Natural killer cell treated with Interleukin-12 subunit alpha and Interleukin-12 subunit beta and Interleukin-15 and Interleukin-18, amount 100 ng/mL, for 72 hours (primary cell): ENCODE data around the gene RTRAF. TPM values are rescaled to one million over a fixed set of nuclear protein-coding genes. Genes with fewer than 3 reads are reported as not detected.

Experiments
- ATAC-seq, 2 donors: fragments of 150-1000 bp; cut with Tn5 transposase in 1 of 2; sonication (Bioruptor Pico), chemical (Tn5 transposase) in 1 of 2; 2 replicates each; pipeline ENCODE4 v1.10.0; 2021
- DNase-seq: peaks from one replicate; pipeline ENCODE4 v3.0.0; 2022; ENCODE audit warnings: low spot score
- H3K27ac Mint-ChIP-seq, 2 donors: 1 replicate in 1 of 2; 2 replicates in 1 of 2; pipeline ENCODE4 v1.8.0; 2022; ENCODE audit warnings: mixed read lengths in 2 of 2, mild to moderate bottlenecking in 1 of 2, moderate library complexity in 1 of 2
- H3K27me3 Mint-ChIP-seq, 2 donors: 1 replicate in 1 of 2; 2 replicates in 1 of 2; pipeline ENCODE4 v1.8.0; 2022; ENCODE audit warnings: mixed read lengths in 2 of 2
- H3K36me3 Mint-ChIP-seq: one replicate; pipeline ENCODE4 v1.8.0; 2022; ENCODE audit warnings: mixed read lengths
- H3K4me1 Mint-ChIP-seq, 2 donors: 1 replicate in 1 of 2; 2 replicates in 1 of 2; pipeline ENCODE4 v1.8.0; 2022; ENCODE audit warnings: low read depth in 2 of 2, mixed read lengths in 2 of 2, mild to moderate bottlenecking in 1 of 2
- H3K4me3 Mint-ChIP-seq: one replicate; pipeline ENCODE4 v1.8.0; 2022; ENCODE audit warnings: mixed read lengths
- H3K9me3 Mint-ChIP-seq: 2 replicates; pipeline ENCODE4 v1.8.0; 2022; ENCODE audit warnings: mixed read lengths
- total RNA-seq, 2 donors: library from RNA; stranded (reverse); gene quantifications; one replicate each; pipeline ENCODE4 v1.2.3, GENCODE V29; 2022

RTRAF gene
- total RNA-seq, 2 donors from 2014 or later: 146 to 160 TPM

- Mint-ChIP-seq H3K27me3 (peaks cover 10 to 13% of the 10 kb centered on the region in 2 donors), H3K4me3 (no peak overlapping the region), H3K4me1 (peaks cover 13 to 24% of the 10 kb centered on the region in 2 donors), H3K27ac (no peak overlapping the region), H3K9me3 (no peaks in the 10 kb centered on the region), H3K36me3 (no peaks in the 10 kb centered on the region)
- ATAC-seq (no peak), DNase-seq (no peak)
Measured at GRCh38 chr14:52018252-52018651, 28.9 kb downstream of the RTRAF start.

- ATAC-seq (no peak), DNase-seq (no peak)
- Mint-ChIP-seq H3K4me1 (peaks cover 13 to 24% of the 10 kb centered on the region in 2 donors), H3K27me3 (peaks cover 10 to 13% of the 10 kb centered on the region in 2 donors), H3K4me3 (no peak overlapping the region), H3K9me3 (no peaks in the 10 kb centered on the region), H3K27ac (no peak overlapping the region), H3K36me3 (no peaks in the 10 kb centered on the region)
Measured at GRCh38 chr14:52018970-52019369, 29.6 kb downstream of the RTRAF start.

GRCh38 chr14:52020161-52020714 lies 30.9 kb downstream of the RTRAF start:
- Mint-ChIP-seq H3K27me3 (peaks cover 10 to 13% of the 10 kb centered on the region in 2 donors), H3K36me3 (no peaks in the 10 kb centered on the region), H3K9me3 (no peaks in the 10 kb centered on the region), H3K4me1 (peaks cover 13 to 24% of the 10 kb centered on the region in 2 donors), H3K27ac (no peak overlapping the region), H3K4me3 (no peak overlapping the region)
- ATAC-seq: no peak
- DNase-seq: no peak

GRCh38 chr14:52020866-52021717 lies 31.7 kb downstream of the RTRAF start:
- peaks cover 13 to 24% of the 10 kb centered on the region in 2 donors for H3K4me1 Mint-ChIP-seq
- peaks cover 10 to 13% of the 10 kb centered on the region in 2 donors for H3K27me3 Mint-ChIP-seq
- H3K4me3 Mint-ChIP-seq: no peak overlapping the region
- H3K27ac Mint-ChIP-seq: no peak overlapping the region
- H3K9me3 Mint-ChIP-seq: no peaks in the 10 kb centered on the region
- no peaks in the 10 kb centered on the region for H3K36me3 Mint-ChIP-seq
- DNase-seq (no peak), ATAC-seq (peak in 1 of 2 donors; percentile 41)

GRCh38 chr14:52021957-52022600 lies 32.7 kb downstream of the RTRAF start:
- DNase-seq: no peak
- Mint-ChIP-seq H3K4me1 (peaks cover 10 to 24% of the 10 kb centered on the region in 2 donors), H3K4me3 (peak overlapping the region; percentile 6), H3K9me3 (no peaks in the 10 kb centered on the region), H3K27ac (no peak overlapping the region), H3K36me3 (no peaks in the 10 kb centered on the region), H3K27me3 (peaks cover 4 to 5% of the 10 kb centered on the region in 2 donors)
- peak; percentile 61 to 75 for ATAC-seq

GRCh38 chr14:52023518-52023917 lies 34.2 kb downstream of the RTRAF start:
- ATAC-seq (no peak), DNase-seq (no peak)
- H3K4me3 Mint-ChIP-seq: no peak overlapping the region
- no peaks in the 10 kb centered on the region for H3K36me3 Mint-ChIP-seq
- no peak overlapping the region for H3K27ac Mint-ChIP-seq
- H3K27me3 Mint-ChIP-seq: peaks cover 0 to 3% of the 10 kb centered on the region in 2 donors
- no peaks in the 10 kb centered on the region for H3K9me3 Mint-ChIP-seq
- H3K4me1 Mint-ChIP-seq: peaks cover 10 to 24% of the 10 kb centered on the region in 2 donors

- Mint-ChIP-seq H3K36me3 (no peaks in the 10 kb centered on the region), H3K27me3 (peaks cover 0 to 4% of the 10 kb centered on the region in 2 donors), H3K4me3 (no peak overlapping the region), H3K27ac (no peak overlapping the region), H3K9me3 (no peaks in the 10 kb centered on the region), H3K4me1 (peaks cover 7 to 24% of the 10 kb centered on the region in 2 donors)
- DNase-seq (no peak), ATAC-seq (no peak)
Measured at GRCh38 chr14:52025310-52025709, 36.0 kb downstream of the RTRAF start.

- DNase-seq: no peak
- no peaks in the 10 kb centered on the region for H3K9me3 Mint-ChIP-seq
- no peak overlapping the region for H3K4me3 Mint-ChIP-seq
- no peaks in the 10 kb centered on the region for H3K36me3 Mint-ChIP-seq
- peaks cover 0 to 4% of the 10 kb centered on the region in 2 donors for H3K27me3 Mint-ChIP-seq
- ATAC-seq: no peak
- no peak overlapping the region for H3K27ac Mint-ChIP-seq
- peaks cover 7 to 19% of the 10 kb centered on the region in 2 donors for H3K4me1 Mint-ChIP-seq
Measured at GRCh38 chr14:52026017-52026660, 36.8 kb downstream of the RTRAF start.

GRCh38 chr14:52026901-52027300 lies 37.6 kb downstream of the RTRAF start:
- H3K27ac Mint-ChIP-seq: no peak overlapping the region
- no peak for ATAC-seq
- H3K27me3 Mint-ChIP-seq: peaks cover 0 to 6% of the 10 kb centered on the region in 2 donors
- no peak for DNase-seq
- H3K9me3 Mint-ChIP-seq: no peaks in the 10 kb centered on the region
- H3K4me1 Mint-ChIP-seq: peaks cover 5 to 12% of the 10 kb centered on the region in 2 donors
- H3K36me3 Mint-ChIP-seq: no peaks in the 10 kb centered on the region
- no peak overlapping the region for H3K4me3 Mint-ChIP-seq

- Mint-ChIP-seq H3K27ac (no peak overlapping the region), H3K36me3 (no peaks in the 10 kb centered on the region), H3K9me3 (no peaks in the 10 kb centered on the region), H3K4me3 (no peak overlapping the region), H3K27me3 (peaks cover 5 to 8% of the 10 kb centered on the region in 2 donors), H3K4me1 (peaks cover 0 to 3% of the 10 kb centered on the region in 2 donors)
- ATAC-seq (no peak), DNase-seq (no peak)
Measured at GRCh38 chr14:52029881-52030280, 40.5 kb downstream of the RTRAF start.

GRCh38 chr14:52031781-52032180 lies 42.4 kb downstream of the RTRAF start:
- Mint-ChIP-seq H3K27me3 (peaks cover 5 to 11% of the 10 kb centered on the region in 2 donors), H3K4me1 (peaks cover 8 to 15% of the 10 kb centered on the region in 2 donors), H3K4me3 (no peak overlapping the region), H3K9me3 (peaks cover 3% of the 10 kb centered on the region), H3K27ac (no peak overlapping the region), H3K36me3 (peaks cover 9% of the 10 kb centered on the region)
- no peak for ATAC-seq
- DNase-seq: no peak

- H3K4me1 Mint-ChIP-seq: peaks cover 10 to 16% of the 10 kb centered on the region in 2 donors
- H3K27me3 Mint-ChIP-seq: peaks cover 5 to 11% of the 10 kb centered on the region in 2 donors
- ATAC-seq: no peak
- DNase-seq: no peak
- H3K36me3 Mint-ChIP-seq: peaks cover 12% of the 10 kb centered on the region
- H3K4me3 Mint-ChIP-seq: no peak overlapping the region
- no peak overlapping the region for H3K27ac Mint-ChIP-seq
- H3K9me3 Mint-ChIP-seq: peaks cover 3% of the 10 kb centered on the region
Measured at GRCh38 chr14:52032204-52032801, 43.0 kb downstream of the RTRAF start.

- Mint-ChIP-seq H3K27me3 (peaks cover 5 to 11% of the 10 kb centered on the region in 2 donors), H3K27ac (no peak overlapping the region), H3K9me3 (peaks cover 3% of the 10 kb centered on the region), H3K4me1 (peaks cover 10 to 16% of the 10 kb centered on the region in 2 donors), H3K36me3 (peaks cover 12% of the 10 kb centered on the region), H3K4me3 (no peak overlapping the region)
- no peak for DNase-seq
- no peak for ATAC-seq
Measured at GRCh38 chr14:52033101-52033642, 43.8 kb downstream of the RTRAF start.
